ENCODE measurements around the gene GPR27.

DNA sequence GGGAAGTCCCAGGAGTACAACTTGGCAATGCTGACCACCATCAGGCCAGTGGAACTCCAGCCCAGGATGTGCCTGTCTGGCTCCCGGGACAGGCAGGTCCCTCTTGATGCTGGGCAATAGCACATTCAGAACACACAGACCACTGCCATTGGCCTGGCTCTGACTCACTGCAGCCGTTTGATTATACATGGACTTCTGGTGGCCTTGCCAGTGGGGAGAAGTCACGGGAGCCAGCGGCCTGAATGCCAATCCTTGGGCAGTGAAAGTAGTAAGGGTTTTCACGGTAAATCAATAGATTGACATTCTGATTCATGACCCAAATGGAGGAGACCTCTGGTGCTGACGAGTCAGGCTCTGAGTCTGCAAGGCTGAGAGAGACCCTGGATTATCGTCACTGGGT lies 43.8 kb downstream of the GPR27 start:
- TF ChIP-seq, protein P1, sequence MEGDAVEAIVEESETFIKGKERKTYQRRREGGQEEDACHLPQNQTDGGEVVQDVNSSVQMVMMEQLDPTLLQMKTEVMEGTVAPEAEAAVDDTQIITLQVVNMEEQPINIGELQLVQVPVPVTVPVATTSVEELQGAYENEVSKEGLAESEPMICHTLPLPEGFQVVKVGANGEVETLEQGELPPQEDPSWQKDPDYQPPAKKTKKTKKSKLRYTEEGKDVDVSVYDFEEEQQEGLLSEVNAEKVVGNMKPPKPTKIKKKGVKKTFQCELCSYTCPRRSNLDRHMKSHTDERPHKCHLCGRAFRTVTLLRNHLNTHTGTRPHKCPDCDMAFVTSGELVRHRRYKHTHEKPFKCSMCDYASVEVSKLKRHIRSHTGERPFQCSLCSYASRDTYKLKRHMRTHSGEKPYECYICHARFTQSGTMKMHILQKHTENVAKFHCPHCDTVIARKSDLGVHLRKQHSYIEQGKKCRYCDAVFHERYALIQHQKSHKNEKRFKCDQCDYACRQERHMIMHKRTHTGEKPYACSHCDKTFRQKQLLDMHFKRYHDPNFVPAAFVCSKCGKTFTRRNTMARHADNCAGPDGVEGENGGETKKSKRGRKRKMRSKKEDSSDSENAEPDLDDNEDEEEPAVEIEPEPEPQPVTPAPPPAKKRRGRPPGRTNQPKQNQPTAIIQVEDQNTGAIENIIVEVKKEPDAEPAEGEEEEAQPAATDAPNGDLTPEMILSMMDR (conservative IDR thresholded peaks at IDR 0.05; ENCODE audit: low read length) = no peak
- no peak for TF ChIP-seq EZH2phosphoT487 (IDR thresholded peaks at IDR 0.05; ENCODE audit: borderline replicate concordance)
